Stimulated activated CD8-positive, alpha-beta memory T cell treated with anti-CD3 and anti-CD28 coated beads, Interleukin-4, amount 100 ng/mL, for 4 hours (primary cell): ENCODE results near the gene PIK3R3.
"Not testable (repeated sequence)": the region's sequence is repeated elsewhere in the genome, so short reads cannot be mapped to it uniquely, and the experiment has no call there.

Experiments used
- DNase-seq, 2 donors: peaks; one replicate each; pipeline ENCODE4 v3.0.0-alpha.2; 2020; ENCODE audit warnings: low read depth in 2 of 2, low spot score in 1 of 2

The PIK3R3 gene

DNA sequence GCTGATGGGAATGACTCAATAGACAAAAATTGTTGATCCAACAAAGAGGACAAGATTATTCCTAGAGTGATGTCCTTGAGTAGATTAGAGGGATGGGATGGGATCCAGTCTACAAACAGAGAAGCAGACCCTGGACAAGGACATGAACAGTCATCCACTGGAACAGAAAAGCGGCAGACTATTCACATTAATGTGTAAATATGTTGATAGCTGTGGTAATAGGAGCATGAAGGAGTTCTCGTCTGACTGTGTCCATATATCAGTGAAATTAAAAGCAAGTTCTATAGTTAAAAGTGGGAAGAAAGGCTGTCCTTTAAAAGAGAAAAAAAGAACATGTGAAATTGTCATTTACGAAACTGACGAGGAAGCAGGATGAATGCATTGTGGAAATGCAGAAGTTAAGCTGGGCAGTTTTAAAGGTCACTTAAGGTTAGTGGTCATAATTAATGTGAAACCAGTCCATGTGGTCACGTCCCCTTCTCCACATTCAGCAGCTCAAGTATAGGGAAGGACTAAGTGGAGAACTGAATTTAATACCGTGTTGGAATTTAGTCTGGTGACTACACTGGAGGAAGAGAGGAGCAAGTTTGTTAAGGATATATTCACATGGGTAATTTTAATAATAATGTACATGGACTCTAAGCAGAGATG, 62.1 kb downstream of the PIK3R3 start:
- DNase-seq = no peak

DNA sequence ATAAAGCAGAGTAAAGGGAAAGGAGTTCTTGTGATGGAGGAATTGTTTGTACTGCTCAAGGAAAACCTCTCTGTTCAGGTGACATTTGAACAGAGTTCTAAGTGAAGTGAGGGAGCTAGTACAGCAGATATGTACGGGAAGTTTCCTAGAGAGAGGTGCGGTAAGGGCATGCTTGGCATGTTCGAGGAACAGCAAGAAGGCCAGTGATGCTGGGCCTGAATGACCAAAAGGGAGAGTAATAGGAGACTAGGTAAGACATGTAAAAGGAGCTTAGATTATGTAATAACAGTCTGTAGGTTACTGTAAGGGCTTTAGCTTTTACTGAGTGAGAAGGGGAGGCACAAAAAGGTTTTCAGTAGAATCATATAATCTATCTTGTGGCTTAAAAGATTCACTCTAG, 63.9 kb downstream of the PIK3R3 start:
- DNase-seq = no peak

DNA sequence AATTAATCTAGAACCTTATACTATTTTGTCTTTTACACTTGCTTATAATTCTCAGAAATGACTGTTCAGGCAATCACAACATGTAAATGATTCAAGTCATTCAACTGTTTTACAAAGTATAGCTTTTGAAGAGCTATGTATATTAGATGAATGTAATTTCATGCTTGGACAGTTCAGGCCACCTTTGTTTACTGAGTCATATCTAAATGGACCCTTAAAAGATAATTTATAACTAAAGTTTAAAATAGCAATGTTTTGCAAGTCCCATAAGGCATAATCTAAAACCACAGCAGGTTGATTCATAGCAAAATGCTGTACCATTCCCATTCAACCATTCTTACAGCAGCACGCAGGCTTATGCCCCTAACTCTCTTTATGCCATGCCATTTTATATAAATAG, 64.8 kb downstream of the PIK3R3 start:
- no peak for DNase-seq

DNA sequence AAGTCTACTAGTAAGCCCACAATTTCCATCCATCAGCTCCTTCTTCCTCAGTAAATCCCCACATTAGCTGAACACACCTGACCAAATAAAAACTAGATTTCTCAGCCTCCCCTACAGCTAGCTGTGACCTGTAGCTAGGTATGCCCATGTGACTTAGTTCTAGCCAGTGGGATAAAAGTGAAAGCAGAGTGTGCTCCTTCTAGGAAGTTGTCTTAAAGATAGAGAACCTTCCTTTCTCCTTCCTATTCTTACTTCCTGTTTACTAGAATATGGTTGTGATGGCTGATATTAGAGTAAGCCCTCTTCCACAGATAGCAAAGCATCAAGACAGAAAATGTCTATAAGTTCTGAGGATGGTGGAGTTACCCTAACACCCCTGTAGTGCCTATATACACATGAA, 67.0 kb downstream of the PIK3R3 start:
- DNase-seq = no peak

DNA sequence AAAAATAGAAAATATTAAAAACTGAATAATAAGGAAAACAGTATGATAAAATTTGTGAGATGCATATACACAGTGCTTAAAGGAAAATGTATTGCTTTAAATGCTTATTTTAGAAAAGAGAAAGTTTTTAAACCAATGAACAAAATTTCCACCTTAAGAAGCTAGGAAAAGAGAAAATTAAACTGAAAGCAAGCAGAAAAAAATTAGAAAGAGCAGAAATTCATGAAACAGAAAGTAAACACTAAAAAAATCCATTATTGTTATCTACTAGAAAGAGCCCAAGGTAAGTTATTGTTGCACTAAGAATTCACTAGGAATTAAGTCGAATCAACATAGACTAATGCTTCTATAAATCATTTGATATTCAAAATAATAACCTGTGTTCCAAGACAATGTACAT, 67.7 kb downstream of the PIK3R3 start:
- no peak for DNase-seq

DNA sequence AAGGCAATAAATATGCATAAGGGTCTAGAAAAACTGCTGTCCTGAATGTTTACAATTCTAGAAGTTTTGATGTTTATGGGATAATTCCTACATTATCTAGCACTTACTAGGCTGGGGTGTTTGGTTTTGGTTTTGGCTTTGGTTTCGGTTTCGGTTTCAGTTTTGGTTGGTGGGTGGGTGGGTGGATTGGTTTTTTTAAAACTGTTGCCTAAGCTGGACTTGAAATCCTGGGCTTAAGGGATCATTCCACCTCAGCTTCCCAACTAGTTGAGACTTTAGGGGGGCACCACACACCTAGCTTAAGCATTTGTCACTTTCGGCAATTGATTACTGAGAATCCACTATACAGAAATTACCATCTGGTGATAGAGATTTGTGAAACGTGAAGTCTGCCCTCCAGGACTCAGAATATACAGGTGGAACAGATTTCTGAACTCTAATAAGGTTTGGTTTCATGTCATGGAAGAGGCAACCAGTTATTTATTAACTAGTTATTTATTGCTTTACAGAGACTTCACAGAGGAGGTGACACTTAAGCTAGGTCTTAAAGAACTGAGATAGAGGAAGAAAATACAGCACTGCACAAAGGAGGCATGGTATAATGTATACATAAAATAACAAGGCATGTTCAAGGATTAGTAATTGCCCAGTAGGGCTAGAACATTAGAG, 69.6 kb downstream of the PIK3R3 start:
- DNase-seq = peak; percentile 8 to 14

DNA sequence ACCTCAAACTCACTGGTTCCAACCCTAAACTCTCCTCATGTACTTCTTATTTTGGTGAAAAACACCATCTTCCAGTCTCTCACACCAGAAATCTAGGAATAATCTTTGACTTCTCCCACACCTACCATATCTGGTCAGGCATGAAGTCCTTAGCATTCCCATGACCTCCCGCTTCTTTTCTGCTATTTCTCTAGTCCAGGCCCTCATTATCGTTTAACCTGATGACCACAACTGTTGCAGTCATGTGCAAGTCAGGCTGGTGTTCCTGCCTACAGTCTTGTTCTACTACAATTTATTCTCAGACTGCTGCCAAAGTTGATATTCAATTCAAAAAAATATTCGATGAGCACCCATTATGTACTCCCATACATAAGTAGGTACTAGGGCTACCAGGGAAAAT, 71.3 kb downstream of the PIK3R3 start:
- no peak for DNase-seq

DNA sequence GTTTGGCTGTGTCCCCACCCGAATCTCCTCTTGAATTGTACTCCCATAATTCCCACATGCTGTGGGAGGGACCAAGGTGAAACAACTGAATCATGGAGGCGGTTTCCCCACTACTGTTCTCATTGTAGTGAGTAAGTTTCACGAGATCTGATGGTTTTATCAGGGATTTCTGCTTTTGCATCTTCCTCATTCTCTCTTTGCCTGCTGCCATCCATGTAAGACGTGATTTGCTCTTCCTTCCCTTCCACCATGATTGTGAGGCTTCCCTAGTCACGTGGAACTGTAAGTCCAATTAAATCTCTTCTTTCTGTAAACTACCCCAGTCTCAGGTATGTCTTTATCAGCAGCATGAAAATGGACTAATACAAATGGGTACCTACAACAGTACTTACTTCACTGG, 73.5 kb downstream of the PIK3R3 start:
- DNase-seq = no peak

DNA sequence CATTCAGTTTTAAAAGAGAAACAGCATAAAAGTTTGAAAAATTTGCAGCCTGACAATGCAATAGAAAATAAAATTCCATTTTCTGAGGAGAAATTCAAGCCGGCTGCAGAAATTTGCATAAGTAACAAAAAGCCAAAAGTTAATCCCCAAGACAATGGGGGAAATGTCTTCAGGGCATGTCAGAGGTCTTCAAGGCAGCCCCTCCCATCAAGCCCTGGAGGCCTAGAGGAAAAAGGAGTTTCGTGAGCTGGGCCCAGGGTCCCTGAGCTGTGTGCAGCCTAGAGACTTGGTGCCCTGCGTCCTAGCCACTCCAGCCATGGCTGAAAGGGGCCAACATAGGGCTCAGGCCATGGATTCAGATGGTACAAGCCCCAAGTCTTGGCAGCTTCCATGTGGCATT, 74.6 kb downstream of the PIK3R3 start:
- DNase-seq = no peak

DNA sequence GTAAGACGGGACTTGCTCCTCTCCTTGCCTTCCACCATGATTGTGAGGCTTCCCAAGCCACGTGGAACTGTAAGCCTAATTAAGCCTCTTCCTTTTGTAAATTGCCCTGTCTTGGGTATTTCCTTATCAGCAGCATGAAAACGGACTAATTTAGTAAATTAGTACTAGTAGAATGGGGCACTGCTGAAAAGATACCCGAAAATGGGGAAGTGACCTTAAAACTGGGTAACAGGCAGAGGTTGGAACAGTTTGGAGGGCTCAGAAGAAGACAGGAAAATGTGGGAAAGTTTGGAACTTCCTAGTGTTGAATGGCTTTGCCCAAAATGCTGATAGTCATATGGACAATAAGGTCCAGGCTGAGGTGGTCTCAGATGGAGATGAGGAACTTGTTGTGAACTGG, 75.2 kb downstream of the PIK3R3 start:
- not testable (repeated sequence) for DNase-seq

DNA sequence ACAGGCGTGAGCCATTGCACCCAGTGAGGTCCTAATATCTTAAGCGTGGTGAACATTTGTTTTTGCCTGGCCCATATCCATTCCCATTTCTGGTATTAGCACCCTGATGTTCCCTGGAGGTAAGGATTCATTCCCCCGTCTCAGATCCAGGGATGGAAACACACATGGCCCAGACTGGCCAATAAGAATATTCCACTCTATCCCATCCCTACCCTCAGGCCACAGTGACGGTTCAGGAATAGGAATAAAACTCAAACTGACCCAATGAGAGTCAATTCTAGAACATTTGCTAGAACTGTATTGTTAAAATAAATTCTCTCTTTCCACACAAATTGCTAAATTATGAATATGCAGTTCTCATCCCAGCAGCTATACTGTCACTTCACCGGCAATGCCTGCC, 76.1 kb downstream of the PIK3R3 start:
- DNase-seq = no peak

DNA sequence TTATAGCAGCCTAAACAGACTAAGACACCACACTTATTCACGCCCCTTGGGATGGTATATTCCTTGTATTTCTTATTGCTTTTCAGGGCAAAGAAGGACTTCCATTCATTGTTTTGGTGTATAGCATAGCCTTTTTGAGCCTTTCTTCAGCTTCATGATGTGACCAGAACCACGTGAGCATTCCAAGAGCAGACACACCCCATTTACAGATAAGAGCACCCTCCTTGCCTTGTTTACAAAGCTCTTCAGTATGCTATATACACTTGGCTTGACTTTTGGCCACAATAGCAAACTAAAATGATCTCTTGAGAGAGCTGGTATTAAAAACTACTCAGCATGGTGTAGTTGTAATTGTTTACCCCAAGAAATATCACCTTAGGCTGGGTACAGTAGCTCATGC, 78.7 kb downstream of the PIK3R3 start:
- no peak for DNase-seq

DNA sequence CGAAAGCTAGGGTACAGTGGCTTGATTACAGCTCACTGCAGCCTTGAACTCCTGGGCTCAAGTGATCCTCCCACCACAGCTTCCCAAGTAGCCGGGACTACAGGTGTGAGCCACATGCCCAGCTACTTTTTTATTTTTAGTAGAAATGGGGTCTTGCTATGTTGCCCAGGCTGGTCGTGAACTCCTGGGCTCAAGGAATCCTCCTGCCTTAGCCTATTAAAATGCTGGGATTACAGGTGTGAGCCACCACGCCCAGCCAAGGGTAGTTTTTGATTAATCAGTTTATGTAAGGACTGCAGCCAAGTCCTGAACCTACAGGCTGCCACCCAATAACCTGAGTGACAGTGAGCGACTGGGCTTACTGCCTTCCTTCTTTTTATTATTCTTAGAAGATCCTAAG, 88.3 kb downstream of the PIK3R3 start:
- DNase-seq = no peak

DNA sequence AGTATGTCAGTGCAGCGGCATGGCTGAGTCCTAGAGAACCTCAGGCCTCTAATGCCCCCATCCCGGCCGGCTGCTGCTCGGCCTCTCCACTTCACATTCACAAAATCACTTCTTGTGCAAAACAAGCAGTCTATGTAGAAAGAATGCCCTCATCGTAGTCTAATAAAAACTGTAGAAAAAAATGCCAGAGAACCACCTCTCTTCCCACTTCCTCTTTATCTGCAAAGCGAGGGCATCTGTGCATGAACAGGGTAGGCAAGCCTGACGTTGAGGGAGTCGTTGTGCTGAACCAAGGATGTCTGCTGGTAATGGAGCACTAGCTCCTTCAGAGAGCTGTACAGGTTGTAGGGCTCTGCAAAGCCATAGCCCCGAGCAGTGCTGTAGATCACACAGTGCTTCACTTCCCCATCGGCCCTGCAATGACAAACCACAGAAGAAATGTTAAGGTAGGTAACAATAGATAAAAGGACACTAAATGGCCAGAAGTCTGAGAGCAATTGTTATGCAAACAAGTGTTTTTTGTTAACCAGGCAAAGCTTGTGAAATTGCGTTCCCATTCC, 88.9 kb downstream of the PIK3R3 start:
- DNase-seq = no peak

DNA sequence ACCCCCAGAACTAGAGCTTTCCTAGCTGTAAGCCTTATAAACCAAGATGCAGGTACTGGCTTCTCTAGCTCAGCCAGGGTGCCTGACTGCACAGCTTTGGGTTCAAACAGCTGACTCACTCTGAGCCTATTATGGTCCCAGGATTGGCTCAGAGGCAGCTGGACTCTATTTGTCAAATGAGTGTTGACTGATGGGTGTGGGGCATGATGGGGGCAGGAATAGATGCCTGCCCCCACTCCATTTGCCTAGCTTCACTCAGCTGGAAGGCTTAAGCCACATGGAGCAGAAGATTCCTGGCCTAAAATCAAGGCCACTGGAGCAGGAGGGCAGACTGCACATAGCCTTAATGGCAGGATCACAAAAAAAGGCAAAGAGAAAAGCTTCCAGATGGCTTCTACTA, 90.5 kb downstream of the PIK3R3 start:
- DNase-seq = no peak

DNA sequence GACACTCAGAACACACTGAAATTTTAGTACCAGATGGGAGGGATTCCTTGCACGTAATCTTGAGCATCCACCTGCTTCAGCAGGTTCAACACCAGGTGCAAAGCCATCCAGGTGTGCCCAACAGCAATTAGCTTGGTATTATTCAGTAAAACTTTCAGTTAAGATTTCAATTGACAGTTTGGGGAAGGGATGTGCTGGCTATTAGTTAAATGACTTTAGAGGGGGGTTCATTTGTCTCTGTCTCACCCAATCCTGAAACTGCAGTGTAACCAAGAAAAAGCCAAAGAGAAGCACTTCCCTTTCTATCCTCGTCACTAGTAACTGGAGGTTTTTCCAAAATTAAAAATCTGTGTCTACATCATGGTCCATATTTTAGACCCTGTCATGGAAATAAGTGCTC, 90.9 kb downstream of the PIK3R3 start:
- no peak for DNase-seq

DNA sequence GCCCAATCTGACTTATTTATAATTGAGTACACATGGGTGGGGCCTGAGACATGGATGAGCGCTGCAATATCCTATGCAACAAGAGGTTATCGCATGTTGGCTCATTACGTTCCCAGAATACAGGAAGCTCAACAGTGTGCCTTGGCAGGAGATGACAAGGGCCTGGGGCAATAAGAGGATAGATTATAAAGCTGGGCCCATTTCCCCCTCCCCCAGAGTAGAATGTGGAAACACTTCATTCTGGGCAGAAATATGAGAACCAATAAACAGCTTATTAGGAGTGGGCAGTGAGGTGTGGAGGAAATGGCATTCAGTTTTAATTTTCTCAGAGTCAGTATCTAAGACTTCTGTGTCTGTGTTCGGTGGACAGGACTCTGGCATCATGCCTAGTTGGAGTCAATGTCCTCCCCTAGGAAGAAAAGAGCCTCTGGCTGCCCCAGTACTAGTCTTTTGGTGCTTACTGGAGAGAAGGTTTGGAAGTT, 92.8 kb downstream of the PIK3R3 start:
- no peak for DNase-seq

DNA sequence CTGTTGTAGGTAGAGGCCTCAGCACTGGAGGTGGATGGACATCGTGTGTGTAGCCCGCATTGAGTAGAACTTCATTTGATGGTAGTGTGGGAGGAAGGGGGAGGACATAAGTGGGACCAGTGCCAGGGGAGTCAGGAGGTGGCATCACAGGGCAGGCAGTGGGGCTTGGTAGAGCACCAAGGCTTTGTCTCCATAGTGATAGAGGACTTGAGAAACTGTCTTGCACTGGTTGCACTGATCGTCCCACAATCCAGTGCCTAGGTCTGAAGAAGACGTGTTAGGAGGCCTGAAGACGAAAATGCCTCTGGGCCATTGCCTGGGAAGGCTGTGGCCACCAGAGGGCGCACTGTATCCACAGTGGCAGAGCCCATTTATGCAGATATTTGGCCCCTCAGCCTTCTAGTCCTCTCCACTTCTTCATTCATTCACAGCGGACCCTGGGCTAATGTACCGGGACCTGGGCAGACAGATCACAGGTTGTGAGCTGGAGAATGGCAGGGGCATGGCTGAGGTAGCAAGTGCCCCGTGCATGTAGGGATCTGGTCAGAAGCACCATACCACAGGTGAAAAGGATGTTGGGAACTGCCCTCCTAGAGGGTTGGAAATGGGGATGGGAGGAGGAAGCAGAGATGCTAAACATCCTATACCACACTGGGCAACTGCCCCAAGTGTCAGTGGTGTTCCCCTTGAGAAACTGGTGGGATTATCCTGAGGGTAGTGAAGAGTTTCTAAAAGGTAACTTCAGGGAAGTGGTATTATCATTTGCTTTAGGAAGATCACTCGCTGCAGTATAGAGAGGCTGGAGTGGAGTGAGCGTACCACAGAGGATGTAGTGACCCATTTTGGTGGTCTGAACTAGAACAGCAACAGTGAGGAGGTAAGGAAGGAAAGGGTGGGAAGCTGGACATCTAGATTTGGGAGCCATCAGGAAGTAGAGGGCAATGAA, 95.3 kb downstream of the PIK3R3 start:
- DNase-seq = peak; percentile 58 to 76

DNA sequence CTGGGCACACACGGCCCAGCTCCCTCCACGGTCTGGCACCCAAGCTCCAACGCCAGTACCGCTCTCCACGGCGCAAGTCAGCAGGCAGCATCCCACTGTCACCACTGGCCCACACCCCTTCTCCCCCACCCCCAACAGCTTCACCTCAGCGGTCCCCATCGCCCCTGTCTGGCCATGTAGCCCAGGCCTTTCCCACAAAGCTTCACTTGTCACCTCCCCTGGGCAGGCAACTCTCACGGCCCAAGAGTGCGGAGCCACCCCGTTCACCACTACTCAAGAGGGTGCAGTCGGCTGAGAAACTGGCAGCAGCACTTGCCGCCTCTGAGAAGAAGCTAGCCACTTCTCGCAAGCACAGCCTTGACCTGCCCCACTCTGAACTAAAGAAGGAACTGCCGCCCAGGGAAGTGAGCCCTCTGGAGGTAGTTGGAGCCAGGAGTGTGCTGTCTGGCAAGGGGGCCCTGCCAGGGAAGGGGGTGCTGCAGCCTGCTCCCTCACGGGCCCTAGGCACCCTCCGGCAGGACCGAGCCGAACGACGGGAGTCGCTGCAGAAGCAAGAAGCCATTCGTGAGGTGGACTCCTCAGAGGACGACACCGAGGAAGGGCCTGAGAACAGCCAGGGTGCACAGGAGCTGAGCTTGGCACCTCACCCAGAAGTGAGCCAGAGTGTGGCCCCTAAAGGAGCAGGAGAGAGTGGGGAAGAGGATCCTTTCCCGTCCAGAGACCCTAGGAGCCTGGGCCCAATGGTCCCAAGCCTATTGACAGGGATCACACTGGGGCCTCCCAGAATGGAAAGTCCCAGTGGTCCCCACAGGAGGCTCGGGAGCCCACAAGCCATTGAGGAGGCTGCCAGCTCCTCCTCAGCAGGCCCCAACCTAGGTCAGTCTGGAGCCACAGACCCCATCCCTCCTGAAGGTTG, 97.6 kb downstream of the PIK3R3 start:
- DNase-seq = no peak

DNA sequence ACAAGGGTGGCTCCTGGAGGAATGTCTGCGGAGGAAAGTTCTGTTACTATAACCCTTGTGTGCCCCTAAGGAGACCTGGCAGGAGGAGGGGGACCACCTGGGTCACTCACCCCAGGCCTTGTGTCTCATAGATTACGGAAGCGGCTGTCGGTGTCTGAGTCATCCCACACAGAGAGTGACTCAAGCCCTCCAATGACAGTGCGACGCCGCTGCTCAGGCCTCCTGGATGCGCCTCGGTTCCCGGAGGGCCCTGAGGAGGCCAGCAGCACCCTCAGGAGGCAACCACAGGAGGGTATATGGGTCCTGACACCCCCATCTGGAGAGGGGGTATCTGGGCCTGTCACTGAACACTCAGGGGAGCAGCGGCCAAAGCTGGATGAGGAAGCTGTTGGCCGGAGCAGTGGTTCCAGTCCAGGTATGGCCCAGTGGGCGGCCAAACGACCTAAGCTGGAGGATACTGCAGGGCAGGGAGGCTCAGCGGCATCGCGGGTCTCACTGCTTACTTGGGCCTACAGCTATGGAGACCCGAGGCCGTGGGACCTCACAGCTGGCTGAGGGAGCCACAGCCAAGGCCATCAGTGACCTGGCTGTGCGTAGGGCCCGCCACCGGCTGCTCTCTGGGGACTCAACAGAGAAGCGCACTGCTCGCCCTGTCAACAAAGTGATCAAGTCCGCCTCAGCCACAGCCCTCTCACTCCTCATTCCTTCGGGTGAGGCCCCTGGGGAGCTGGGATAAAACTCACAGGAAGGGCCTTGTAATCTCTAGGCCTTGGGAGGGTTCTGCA, 101.4 kb downstream of the PIK3R3 start:
- no peak for DNase-seq
